ENCODE data around the gene OPRL1.

DNA sequence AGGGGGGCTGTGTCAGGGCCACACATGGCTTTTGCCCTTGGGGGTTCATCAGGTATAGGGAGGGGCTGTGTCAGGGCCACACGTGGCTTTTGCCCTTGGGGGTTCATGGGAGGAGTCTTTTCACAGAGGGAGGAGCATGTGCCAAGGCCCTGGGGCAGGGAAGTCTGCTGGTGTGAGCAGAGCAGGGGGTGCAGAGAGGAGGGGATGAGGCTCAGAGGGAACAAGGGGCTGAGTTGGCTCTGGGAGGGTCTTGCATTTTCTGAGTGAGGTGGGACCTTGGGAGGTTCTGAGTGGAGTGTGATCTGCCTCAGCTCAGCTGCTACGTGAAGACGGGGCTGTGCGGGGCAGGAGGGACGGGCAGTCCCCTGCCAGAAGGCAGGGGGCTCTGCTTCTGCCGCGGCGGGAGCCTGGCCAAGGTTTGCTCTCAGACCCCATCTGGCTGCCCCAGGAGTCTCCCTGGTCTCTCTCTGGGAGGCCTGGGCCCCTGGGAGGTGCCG, 24.4 kb upstream of the OPRL1 start:
- TF ChIP-seq, protein P1, sequence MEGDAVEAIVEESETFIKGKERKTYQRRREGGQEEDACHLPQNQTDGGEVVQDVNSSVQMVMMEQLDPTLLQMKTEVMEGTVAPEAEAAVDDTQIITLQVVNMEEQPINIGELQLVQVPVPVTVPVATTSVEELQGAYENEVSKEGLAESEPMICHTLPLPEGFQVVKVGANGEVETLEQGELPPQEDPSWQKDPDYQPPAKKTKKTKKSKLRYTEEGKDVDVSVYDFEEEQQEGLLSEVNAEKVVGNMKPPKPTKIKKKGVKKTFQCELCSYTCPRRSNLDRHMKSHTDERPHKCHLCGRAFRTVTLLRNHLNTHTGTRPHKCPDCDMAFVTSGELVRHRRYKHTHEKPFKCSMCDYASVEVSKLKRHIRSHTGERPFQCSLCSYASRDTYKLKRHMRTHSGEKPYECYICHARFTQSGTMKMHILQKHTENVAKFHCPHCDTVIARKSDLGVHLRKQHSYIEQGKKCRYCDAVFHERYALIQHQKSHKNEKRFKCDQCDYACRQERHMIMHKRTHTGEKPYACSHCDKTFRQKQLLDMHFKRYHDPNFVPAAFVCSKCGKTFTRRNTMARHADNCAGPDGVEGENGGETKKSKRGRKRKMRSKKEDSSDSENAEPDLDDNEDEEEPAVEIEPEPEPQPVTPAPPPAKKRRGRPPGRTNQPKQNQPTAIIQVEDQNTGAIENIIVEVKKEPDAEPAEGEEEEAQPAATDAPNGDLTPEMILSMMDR (IDR thresholded peaks at IDR 0.05), result no peak
- no peak for TF ChIP-seq POLR2A (IDR thresholded peaks at IDR 0.05)

Measured in tibial nerve (tissue), 3 donors.